GM10266 (cell line): Measurements from ENCODE around the gene PHF20.

Experiments
- DNase-seq: peaks from one replicate; pipeline ENCODE4 v3.0.0; 2012; ENCODE audit errors: extremely low spot score
- CTCF ChIP-seq: IDR thresholded peaks from 2 replicates; pipeline ENCODE4 v1.5.1; 2012; ENCODE audit warnings: mild to moderate bottlenecking, low read depth; ENCODE audit not compliant: control insufficient read depth, insufficient read depth; ENCODE audit errors: missing control alignments

Gene PHF20

GRCh38 chr20:35856866-35857265 is 85.1 kb downstream of the PHF20 start:
- TF ChIP-seq CTCF, result no peak
- no peak for DNase-seq

- TF ChIP-seq CTCF, result no peak
- no peak for DNase-seq
Observed at GRCh38 chr20:35866418-35867202, 94.8 kb downstream of the PHF20 start.

- TF ChIP-seq CTCF, result no peak
Observed at GRCh38 chr20:35870541-35871258, 98.9 kb downstream of the PHF20 start.

GRCh38 chr20:35871259-35871771 is 99.5 kb downstream of the PHF20 start:
- DNase-seq, result no peak
- TF ChIP-seq CTCF, result no peak

More at GRCh38 chr20:35870541-35871258, 98.9 kb downstream of the PHF20 start:
- no peak for DNase-seq

- no peak for DNase-seq
- no peak for TF ChIP-seq CTCF
Observed at GRCh38 chr20:35876033-35876320, 104.2 kb downstream of the PHF20 start.

GRCh38 chr20:35877611-35878010 is 105.8 kb downstream of the PHF20 start:
- no peak for TF ChIP-seq CTCF
- DNase-seq, result no peak

- DNase-seq, result no peak
- no peak for TF ChIP-seq CTCF
Observed at GRCh38 chr20:35878113-35878625, 106.4 kb downstream of the PHF20 start.
